HepG2 (cell line): ENCODE data around the gene MPIG6B. TPM values are rescaled to one million over a fixed set of nuclear protein-coding genes. Genes with fewer than 3 reads are reported as not detected.

Source experiments
- BRF2 ChIP-seq: sonication (generic); formaldehyde crosslinking; IDR thresholded peaks from 2 replicates; pipeline ENCODE4 v1.8.1; 2022; ENCODE audit warnings: mild to moderate bottlenecking, missing genetic modification reagents
- HNRNPL ChIP-seq: fragments of 200-400 bp; formaldehyde crosslinking; IDR thresholded peaks from 2 replicates; pipeline ENCODE4 v1.6.1; 2017; ENCODE audit warnings: mild to moderate bottlenecking, low read depth, low read length
- NR1H2 ChIP-seq: sonication (generic); formaldehyde crosslinking; IDR thresholded peaks from 2 replicates; pipeline ENCODE4 v1.8.1; 2022; ENCODE audit warnings: low read depth, missing genetic modification reagents, borderline replicate concordance
- SETDB1 ChIP-seq: sonication (generic); formaldehyde crosslinking; IDR thresholded peaks from 2 replicates; pipeline ENCODE4 v1.5.1; 2020; ENCODE audit warnings: missing genetic modification reagents, mild to moderate bottlenecking, borderline replicate concordance
- SRSF9 ChIP-seq: fragments of 200-400 bp; formaldehyde crosslinking; IDR thresholded peaks from 2 replicates; pipeline ENCODE4 v1.6.1; 2018; ENCODE audit warnings: borderline replicate concordance, mild to moderate bottlenecking, low read depth, low read length; ENCODE audit not compliant: insufficient read depth, poor library complexity, severe bottlenecking
- THAP9 ChIP-seq: sonication (generic); formaldehyde crosslinking; IDR thresholded peaks from 2 replicates; pipeline ENCODE4; 2020; ENCODE audit warnings: missing genetic modification reagents, mild to moderate bottlenecking, borderline replicate concordance
- ZSCAN21 ChIP-seq: sonication (generic); formaldehyde crosslinking; IDR thresholded peaks from 2 replicates; pipeline ENCODE4 v1.8.0; 2022; ENCODE audit warnings: mild to moderate bottlenecking, missing genetic modification reagents, moderate library complexity, borderline replicate concordance
- polyA plus RNA-seq, 8 experiments: library from polyadenylated mRNA; depleted of rRNA in 3 of 8; stranded (reverse) in 7 of 8; unstranded in 1 of 8; fragments of >200 nt; fragmentation: Illumina TruSeq in 4 of 8; extraction: Trizol in 4 of 8; gene quantifications; 2 replicates each; pipeline versions ENCODE4 v1.2.1 to v1.2.3, GENCODE V29; 2011 to 2016; ENCODE audit warnings: low read depth in 4 of 8, missing spikeins in 1 of 8, mixed read lengths in 1 of 8; ENCODE audit not compliant: insufficient read depth in 1 of 8
- total RNA-seq, 5 experiments: library from RNA; depleted of rRNA; stranded (reverse); fragments of >200 nt; fragmentation: Illumina TruSeq; extraction: Trizol; gene quantifications; 2 replicates each; pipeline ENCODE4 v1.2.3, GENCODE V29; 2016; ENCODE audit warnings: low read depth in 1 of 5

MPIG6B gene
- total and polyA plus RNA-seq, 2 of the 13 experiments (the other 11 are each of a cell fraction or from before 2014, with no cell fraction given) = not detected

DNA sequence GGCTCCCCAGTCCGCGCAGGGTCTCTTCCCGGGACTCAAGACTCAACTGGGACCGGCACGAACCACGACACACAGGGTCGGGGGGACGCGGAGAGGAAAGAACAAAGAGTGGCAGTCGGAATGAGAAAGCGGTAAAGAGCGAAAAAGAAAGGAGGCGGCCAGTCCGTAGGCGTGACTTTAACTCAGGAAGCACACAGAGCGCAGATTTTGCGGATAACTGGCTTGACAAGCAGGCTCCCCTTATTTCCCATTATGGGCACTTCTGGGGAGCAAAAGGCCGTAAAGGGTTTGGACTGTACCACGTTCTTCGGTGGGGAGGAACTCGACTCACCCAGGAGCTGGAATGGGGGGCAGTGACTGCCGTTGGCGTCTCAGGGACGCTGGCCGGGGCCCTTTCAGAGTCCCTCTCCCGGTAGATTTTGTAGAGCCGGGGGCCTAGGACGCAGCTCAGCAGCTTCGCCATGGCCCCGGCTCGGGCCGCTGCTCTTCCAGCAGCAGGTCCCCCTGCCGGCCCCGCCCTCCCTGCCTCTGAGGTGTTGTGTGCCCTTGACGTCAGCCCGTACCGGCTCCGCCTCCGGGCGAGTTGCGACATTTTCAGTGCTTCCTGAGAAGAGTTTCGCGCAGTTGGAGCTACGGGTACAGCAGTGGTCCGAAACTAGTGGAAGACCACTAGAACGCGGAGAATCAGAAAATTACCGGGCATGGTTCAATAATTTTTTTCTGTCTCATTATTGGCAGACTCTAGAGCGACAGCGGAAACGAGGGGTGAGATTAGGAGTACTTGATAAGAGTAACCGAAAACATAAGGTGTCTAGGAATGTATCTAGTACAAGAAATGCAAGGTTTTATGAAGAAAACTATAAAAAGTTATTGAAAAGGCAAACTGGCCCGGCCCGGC lies 20.1 kb upstream of the MPIG6B start, which contains the start of gene ABHD16A (continued):
- no peak for TF ChIP-seq SETDB1
- no peak for TF ChIP-seq BRF2 (CRISPR knock-in tag)
- no peak for TF ChIP-seq SRSF9
- peak; percentile 25; the same call in 1 of the 2 replicates for TF ChIP-seq THAP9 (CRISPR knock-in tag)
- TF ChIP-seq ZSCAN21 (CRISPR knock-in tag) = peak; percentile 82
- no peak for TF ChIP-seq NR1H2 (CRISPR knock-in tag)
- peak; percentile 47; the same call in 1 of the 2 replicates for TF ChIP-seq HNRNPL
